ENCODE measurements around the gene SEC63.
"Not testable (repeated sequence)": the region's sequence is repeated elsewhere in the genome, so short reads cannot be mapped to it uniquely, and the experiment has no call there.

- TF ChIP-seq, protein P1, sequence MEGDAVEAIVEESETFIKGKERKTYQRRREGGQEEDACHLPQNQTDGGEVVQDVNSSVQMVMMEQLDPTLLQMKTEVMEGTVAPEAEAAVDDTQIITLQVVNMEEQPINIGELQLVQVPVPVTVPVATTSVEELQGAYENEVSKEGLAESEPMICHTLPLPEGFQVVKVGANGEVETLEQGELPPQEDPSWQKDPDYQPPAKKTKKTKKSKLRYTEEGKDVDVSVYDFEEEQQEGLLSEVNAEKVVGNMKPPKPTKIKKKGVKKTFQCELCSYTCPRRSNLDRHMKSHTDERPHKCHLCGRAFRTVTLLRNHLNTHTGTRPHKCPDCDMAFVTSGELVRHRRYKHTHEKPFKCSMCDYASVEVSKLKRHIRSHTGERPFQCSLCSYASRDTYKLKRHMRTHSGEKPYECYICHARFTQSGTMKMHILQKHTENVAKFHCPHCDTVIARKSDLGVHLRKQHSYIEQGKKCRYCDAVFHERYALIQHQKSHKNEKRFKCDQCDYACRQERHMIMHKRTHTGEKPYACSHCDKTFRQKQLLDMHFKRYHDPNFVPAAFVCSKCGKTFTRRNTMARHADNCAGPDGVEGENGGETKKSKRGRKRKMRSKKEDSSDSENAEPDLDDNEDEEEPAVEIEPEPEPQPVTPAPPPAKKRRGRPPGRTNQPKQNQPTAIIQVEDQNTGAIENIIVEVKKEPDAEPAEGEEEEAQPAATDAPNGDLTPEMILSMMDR (IDR thresholded peaks at IDR 0.05 in 4 of 5, conservative IDR thresholded peaks at IDR 0.05 in 1 of 5): not testable (repeated sequence)
- not testable (repeated sequence) for TF ChIP-seq POLR2A (IDR thresholded peaks at IDR 0.05)
Observed at GRCh38 chr6:108000259-108000658, 42.3 kb upstream of the SEC63 start.

Data from gastrocnemius medialis (tissue), 4 donors.